ENCODE measurements around the gene PDE4A. TPM values are rescaled to one million over a fixed set of nuclear protein-coding genes. Genes with fewer than 3 reads are reported as not detected.

The PDE4A gene
- total RNA-seq, 1 donor from 2014 or later: 1.0 TPM

GRCh38 chr19:10421240-10422045 lies 1.1 kb downstream of the PDE4A start:
- H3K9ac ChIP-seq (ENCODE audit: low read depth in 1 of 3, low read length in 3 of 3): peak overlapping the region in 1 of 3 donors; percentile 33

GRCh38 chr19:10422046-10422461 lies 1.7 kb downstream of the PDE4A start:
- Histone ChIP-seq H3K27ac (ENCODE audit: low read depth, low read length) (no peak overlapping the region), H3K9me3 (ENCODE audit: control insufficient read depth in 3 of 3, low read length in 3 of 3) (no peaks in the 10 kb centered on the region), H3K36me3 (ENCODE audit: control insufficient read depth in 3 of 3, insufficient read depth in 3 of 3, low read length in 3 of 3) (no peaks in the 10 kb centered on the region), H3K4me3 (ENCODE audit: low read length in 3 of 3) (no peak overlapping the region), H3K27me3 (ENCODE audit: control insufficient read depth in 3 of 3, insufficient read depth in 3 of 3, low read length in 3 of 3) (peaks cover 54 to 65% (median 65%) of the 10 kb centered on the region in 3 donors), H3K9ac (ENCODE audit: low read depth in 1 of 3, low read length in 3 of 3) (peak overlapping the region in 1 of 3 donors; percentile 33), H3K4me1 (ENCODE audit: control insufficient read depth in 3 of 3, insufficient read depth in 3 of 3, low read length in 3 of 3) (peaks cover 34 to 47% (median 34%) of the 10 kb centered on the region in 3 donors)

More at GRCh38 chr19:10421240-10422045, 1.1 kb downstream of the PDE4A start:
- Histone ChIP-seq H3K27me3 (ENCODE audit: control insufficient read depth in 3 of 3, insufficient read depth in 3 of 3, low read length in 3 of 3) (peaks cover 58 to 69% (median 68%) of the 10 kb centered on the region in 3 donors), H3K4me1 (ENCODE audit: control insufficient read depth in 3 of 3, insufficient read depth in 3 of 3, low read length in 3 of 3) (peaks cover 36 to 51% (median 37%) of the 10 kb centered on the region in 3 donors), H3K4me3 (ENCODE audit: low read length in 3 of 3) (no peak overlapping the region), H3K27ac (ENCODE audit: low read depth, low read length) (no peak overlapping the region), H3K36me3 (ENCODE audit: control insufficient read depth in 3 of 3, insufficient read depth in 3 of 3, low read length in 3 of 3) (no peaks in the 10 kb centered on the region), H3K9me3 (ENCODE audit: control insufficient read depth in 3 of 3, low read length in 3 of 3) (no peaks in the 10 kb centered on the region)

GRCh38 chr19:10422846-10423245 lies 2.5 kb downstream of the PDE4A start:
- H3K4me3 ChIP-seq (ENCODE audit: low read length in 3 of 3): no peak overlapping the region
- H3K9me3 ChIP-seq (ENCODE audit: control insufficient read depth in 3 of 3, low read length in 3 of 3): no peaks in the 10 kb centered on the region
- no peak overlapping the region for H3K9ac ChIP-seq (ENCODE audit: low read depth in 1 of 3, low read length in 3 of 3)
- peaks cover 46 to 57% (median 57%) of the 10 kb centered on the region in 3 donors for H3K27me3 ChIP-seq (ENCODE audit: control insufficient read depth in 3 of 3, insufficient read depth in 3 of 3, low read length in 3 of 3)
- peaks cover 31 to 41% (median 32%) of the 10 kb centered on the region in 3 donors for H3K4me1 ChIP-seq (ENCODE audit: control insufficient read depth in 3 of 3, insufficient read depth in 3 of 3, low read length in 3 of 3)
- no peak overlapping the region for H3K27ac ChIP-seq (ENCODE audit: low read depth, low read length)
- no peaks in the 10 kb centered on the region for H3K36me3 ChIP-seq (ENCODE audit: control insufficient read depth in 3 of 3, insufficient read depth in 3 of 3, low read length in 3 of 3)

- Histone ChIP-seq H3K27ac (ENCODE audit: low read depth, low read length) (no peak overlapping the region), H3K4me1 (ENCODE audit: control insufficient read depth in 3 of 3, insufficient read depth in 3 of 3, low read length in 3 of 3) (peaks cover 23 to 31% (median 23%) of the 10 kb centered on the region in 3 donors), H3K9ac (ENCODE audit: low read depth in 1 of 3, low read length in 3 of 3) (peak overlapping the region; percentile 59 to 82 (median 77)), H3K27me3 (ENCODE audit: control insufficient read depth in 3 of 3, insufficient read depth in 3 of 3, low read length in 3 of 3) (peaks cover 36 to 50% (median 46%) of the 10 kb centered on the region in 3 donors), H3K4me3 (ENCODE audit: low read length in 3 of 3) (peak overlapping the region; percentile 48 to 79 (median 64)), H3K36me3 (ENCODE audit: control insufficient read depth in 3 of 3, insufficient read depth in 3 of 3, low read length in 3 of 3) (no peaks in the 10 kb centered on the region), H3K9me3 (ENCODE audit: control insufficient read depth in 3 of 3, low read length in 3 of 3) (no peaks in the 10 kb centered on the region)
These were observed 3.8 kb downstream of the PDE4A start for GRCh38 chr19:10424011-10424637.

- peaks cover 7 to 21% (median 17%) of the 10 kb centered on the region in 3 donors for H3K27me3 ChIP-seq (ENCODE audit: control insufficient read depth in 3 of 3, insufficient read depth in 3 of 3, low read length in 3 of 3)
These were observed 6.8 kb downstream of the PDE4A start for GRCh38 chr19:10427169-10427568.

GRCh38 chr19:10428996-10429381 lies 8.7 kb downstream of the PDE4A start:
- Histone ChIP-seq H3K9me3 (ENCODE audit: control insufficient read depth in 3 of 3, low read length in 3 of 3) (no peaks in the 10 kb centered on the region), H3K4me3 (ENCODE audit: low read length in 3 of 3) (no peak overlapping the region), H3K27me3 (ENCODE audit: control insufficient read depth in 3 of 3, insufficient read depth in 3 of 3, low read length in 3 of 3) (peaks cover 0 to 5% (median 1%) of the 10 kb centered on the region in 3 donors), H3K9ac (ENCODE audit: low read depth in 1 of 3, low read length in 3 of 3) (no peak overlapping the region), H3K4me1 (ENCODE audit: control insufficient read depth in 3 of 3, insufficient read depth in 3 of 3, low read length in 3 of 3) (peaks cover 18 to 34% (median 31%) of the 10 kb centered on the region in 3 donors), H3K27ac (ENCODE audit: low read depth, low read length) (no peak overlapping the region), H3K36me3 (ENCODE audit: control insufficient read depth in 3 of 3, insufficient read depth in 3 of 3, low read length in 3 of 3) (no peaks in the 10 kb centered on the region)

More at GRCh38 chr19:10427169-10427568, 6.8 kb downstream of the PDE4A start:
- Histone ChIP-seq H3K36me3 (ENCODE audit: control insufficient read depth in 3 of 3, insufficient read depth in 3 of 3, low read length in 3 of 3) (no peaks in the 10 kb centered on the region), H3K9ac (ENCODE audit: low read depth in 1 of 3, low read length in 3 of 3) (no peak overlapping the region), H3K4me3 (ENCODE audit: low read length in 3 of 3) (no peak overlapping the region), H3K4me1 (ENCODE audit: control insufficient read depth in 3 of 3, insufficient read depth in 3 of 3, low read length in 3 of 3) (peaks cover 15 to 22% (median 17%) of the 10 kb centered on the region in 3 donors), H3K9me3 (ENCODE audit: control insufficient read depth in 3 of 3, low read length in 3 of 3) (no peaks in the 10 kb centered on the region), H3K27ac (ENCODE audit: low read depth, low read length) (no peak overlapping the region)

GRCh38 chr19:10430505-10431253 lies 10.3 kb downstream of the PDE4A start:
- Histone ChIP-seq H3K4me3 (ENCODE audit: low read length in 3 of 3) (peak overlapping the region; percentile 74 to 90 (median 74)), H3K4me1 (ENCODE audit: control insufficient read depth in 3 of 3, insufficient read depth in 3 of 3, low read length in 3 of 3) (peaks cover 15 to 34% (median 32%) of the 10 kb centered on the region in 3 donors), H3K9me3 (ENCODE audit: control insufficient read depth in 3 of 3, low read length in 3 of 3) (no peaks in the 10 kb centered on the region), H3K27ac (ENCODE audit: low read depth, low read length) (peak overlapping the region; percentile 96), H3K27me3 (ENCODE audit: control insufficient read depth in 3 of 3, insufficient read depth in 3 of 3, low read length in 3 of 3) (no peaks in the 10 kb centered on the region), H3K36me3 (ENCODE audit: control insufficient read depth in 3 of 3, insufficient read depth in 3 of 3, low read length in 3 of 3) (peaks cover 0 to 2% (median 0%) of the 10 kb centered on the region in 3 donors), H3K9ac (ENCODE audit: low read depth in 1 of 3, low read length in 3 of 3) (peak overlapping the region; percentile 72 to 87 (median 83))

- Histone ChIP-seq H3K4me3 (ENCODE audit: low read length in 3 of 3) (peak overlapping the region; percentile 74 to 90 (median 74)), H3K36me3 (ENCODE audit: control insufficient read depth in 3 of 3, insufficient read depth in 3 of 3, low read length in 3 of 3) (peaks cover 0 to 2% (median 0%) of the 10 kb centered on the region in 3 donors), H3K9ac (ENCODE audit: low read depth in 1 of 3, low read length in 3 of 3) (peak overlapping the region; percentile 72 to 87 (median 83)), H3K27ac (ENCODE audit: low read depth, low read length) (peak overlapping the region; percentile 96), H3K9me3 (ENCODE audit: control insufficient read depth in 3 of 3, low read length in 3 of 3) (no peaks in the 10 kb centered on the region), H3K4me1 (ENCODE audit: control insufficient read depth in 3 of 3, insufficient read depth in 3 of 3, low read length in 3 of 3) (peaks cover 15 to 37% (median 35%) of the 10 kb centered on the region in 3 donors), H3K27me3 (ENCODE audit: control insufficient read depth in 3 of 3, insufficient read depth in 3 of 3, low read length in 3 of 3) (no peaks in the 10 kb centered on the region)
These were observed 11.1 kb downstream of the PDE4A start for GRCh38 chr19:10431254-10431942.

Measured in skeletal muscle tissue (tissue), 4 donors.